K562 (cell line): ENCODE data around the gene SYNCRIP. TPM values are rescaled to one million over a fixed set of nuclear protein-coding genes. Genes with fewer than 3 reads are reported as not detected.

Experiments
- CXXC5 ChIP-seq: fragments of 250-450 bp; sonication (Bioruptor Pico); IDR thresholded peaks from 2 replicates; pipeline ENCODE4 v1.8.0; 2022; ENCODE audit warnings: inconsistent platforms, mild to moderate bottlenecking, moderate library complexity
- MCM2 ChIP-seq: fragments of 450-650 bp; IDR thresholded peaks from 2 replicates; pipeline ENCODE4 v1.6.1; 2017; ENCODE audit warnings: low read depth, mild to moderate bottlenecking
- PRMT5 ChIP-seq: sonication (generic); formaldehyde crosslinking; IDR thresholded peaks from 2 replicates; pipeline ENCODE4 v1.5.0; 2020; ENCODE audit warnings: missing genetic modification reagents
- ZNF12 ChIP-seq: sonication (generic); formaldehyde crosslinking; IDR thresholded peaks from 2 replicates; pipeline ENCODE4 v1.4.0; 2020; ENCODE audit warnings: mild to moderate bottlenecking, missing genetic modification reagents
- ZNF212 ChIP-seq: fragments of 450-650 bp; formaldehyde crosslinking; IDR thresholded peaks from 2 replicates; pipeline ENCODE4 v1.4.0; 2020; ENCODE audit warnings: mild to moderate bottlenecking
- ZNF408 ChIP-seq: fragments of 250-450 bp; sonication (Bioruptor Pico); IDR thresholded peaks from 2 replicates; pipeline ENCODE4 v1.4.0; 2020; ENCODE audit warnings: low read depth, mild to moderate bottlenecking, moderate library complexity
- ZNF764 ChIP-seq: fragments of 250-450 bp; sonication (Bioruptor Pico); IDR thresholded peaks from 2 replicates; pipeline ENCODE4 v1.4.0; 2020; ENCODE audit warnings: low read depth, mild to moderate bottlenecking, moderate library complexity
- polyA plus RNA-seq, 8 experiments: library from polyadenylated mRNA; depleted of rRNA in 4 of 8; stranded (reverse) in 5 of 8; unstranded in 3 of 8; fragments of >200 nt; fragmentation: Nextera tagmentation in 2 of 8; fragmentation: Illumina TruSeq in 1 of 8; extraction: Ambion mirVana in 2 of 8; extraction: Trizol in 1 of 8; gene quantifications; 2 replicates each; pipeline versions ENCODE4 v1.2.1 to v1.2.3, GENCODE V29; 2011 to 2014; ENCODE audit warnings: inconsistent platforms in 1 of 8, missing spikeins in 1 of 8
- total RNA-seq, 7 experiments: library from RNA; depleted of rRNA in 6 of 7; stranded (reverse); fragments of >200 nt in 6 of 7; fragmentation: Illumina TruSeq in 2 of 7; extraction: Trizol in 2 of 7; gene quantifications; 2 replicates each; pipeline versions ENCODE4 v1.2.1 to v1.2.3, GENCODE V29; 2011 to 2021; ENCODE audit warnings: low replicate concordance in 1 of 7
- TF ChIP-seq, protein P1 (sequence below): fragments of 450-650 bp; IDR thresholded peaks from 2 replicates; pipeline ENCODE4 v1.6.1; 2016; ENCODE audit warnings: mild to moderate bottlenecking, moderate library complexity
- TF ChIP-seq, protein P2 (sequence below): fragments of 250-450 bp; sonication (Bioruptor Pico); IDR thresholded peaks from 2 replicates; pipeline ENCODE4 v1.5.0; 2021; ENCODE audit warnings: mild to moderate bottlenecking, moderate library complexity
- TF ChIP-seq, protein P3 (sequence below): fragments of 250-450 bp; sonication (Bioruptor Pico); IDR thresholded peaks from 2 replicates; pipeline ENCODE4 v1.4.0; 2020; ENCODE audit warnings: mild to moderate bottlenecking

SYNCRIP gene
- total and polyA plus RNA-seq, 9 of the 15 experiments (the other 6 are each of a cell fraction or from before 2014, with no cell fraction given), result 46.5 to 295 (median 140) TPM

DNA sequence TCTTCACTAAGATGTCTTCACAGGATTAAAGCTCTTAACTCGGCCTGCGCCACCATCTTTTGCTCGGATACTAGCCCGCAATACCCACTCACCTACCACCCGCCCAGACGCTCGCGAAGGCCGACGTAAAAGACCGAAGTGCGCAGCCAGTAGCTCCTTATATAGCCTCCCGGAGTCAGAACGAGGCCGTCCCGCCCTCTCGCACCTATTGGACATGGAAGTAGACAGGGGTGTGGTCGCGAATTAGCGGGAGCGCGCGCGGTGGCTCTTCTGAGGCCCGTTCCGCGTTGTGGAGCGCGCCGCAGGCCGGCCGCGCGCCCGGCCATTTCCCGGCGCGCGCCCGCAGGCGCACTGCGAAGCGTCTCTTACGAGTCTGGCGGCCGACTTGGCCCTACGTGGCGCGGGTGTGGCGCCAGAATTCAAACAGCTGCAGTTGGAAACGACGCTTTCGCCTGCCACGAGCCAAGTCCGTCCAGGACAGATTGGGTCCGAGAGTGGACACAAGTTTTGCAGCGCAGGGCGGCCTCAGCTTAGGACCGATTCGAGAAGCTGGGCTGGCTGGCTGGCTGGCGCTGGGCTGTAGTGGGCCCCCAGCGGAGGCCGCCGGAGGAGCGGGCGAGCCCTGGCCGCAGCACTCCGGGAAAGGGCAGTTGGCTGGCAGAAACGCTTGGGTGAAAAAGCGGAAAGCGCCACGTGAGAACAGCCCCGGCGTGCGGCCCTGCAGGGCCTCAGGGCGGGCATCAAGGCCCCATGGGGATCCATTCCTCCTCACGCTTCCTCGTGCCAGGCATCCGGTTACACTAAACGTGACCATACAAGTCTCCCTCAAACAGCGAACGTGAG is 36.1 kb upstream of the SYNCRIP start (continued):
- TF ChIP-seq, protein P1, sequence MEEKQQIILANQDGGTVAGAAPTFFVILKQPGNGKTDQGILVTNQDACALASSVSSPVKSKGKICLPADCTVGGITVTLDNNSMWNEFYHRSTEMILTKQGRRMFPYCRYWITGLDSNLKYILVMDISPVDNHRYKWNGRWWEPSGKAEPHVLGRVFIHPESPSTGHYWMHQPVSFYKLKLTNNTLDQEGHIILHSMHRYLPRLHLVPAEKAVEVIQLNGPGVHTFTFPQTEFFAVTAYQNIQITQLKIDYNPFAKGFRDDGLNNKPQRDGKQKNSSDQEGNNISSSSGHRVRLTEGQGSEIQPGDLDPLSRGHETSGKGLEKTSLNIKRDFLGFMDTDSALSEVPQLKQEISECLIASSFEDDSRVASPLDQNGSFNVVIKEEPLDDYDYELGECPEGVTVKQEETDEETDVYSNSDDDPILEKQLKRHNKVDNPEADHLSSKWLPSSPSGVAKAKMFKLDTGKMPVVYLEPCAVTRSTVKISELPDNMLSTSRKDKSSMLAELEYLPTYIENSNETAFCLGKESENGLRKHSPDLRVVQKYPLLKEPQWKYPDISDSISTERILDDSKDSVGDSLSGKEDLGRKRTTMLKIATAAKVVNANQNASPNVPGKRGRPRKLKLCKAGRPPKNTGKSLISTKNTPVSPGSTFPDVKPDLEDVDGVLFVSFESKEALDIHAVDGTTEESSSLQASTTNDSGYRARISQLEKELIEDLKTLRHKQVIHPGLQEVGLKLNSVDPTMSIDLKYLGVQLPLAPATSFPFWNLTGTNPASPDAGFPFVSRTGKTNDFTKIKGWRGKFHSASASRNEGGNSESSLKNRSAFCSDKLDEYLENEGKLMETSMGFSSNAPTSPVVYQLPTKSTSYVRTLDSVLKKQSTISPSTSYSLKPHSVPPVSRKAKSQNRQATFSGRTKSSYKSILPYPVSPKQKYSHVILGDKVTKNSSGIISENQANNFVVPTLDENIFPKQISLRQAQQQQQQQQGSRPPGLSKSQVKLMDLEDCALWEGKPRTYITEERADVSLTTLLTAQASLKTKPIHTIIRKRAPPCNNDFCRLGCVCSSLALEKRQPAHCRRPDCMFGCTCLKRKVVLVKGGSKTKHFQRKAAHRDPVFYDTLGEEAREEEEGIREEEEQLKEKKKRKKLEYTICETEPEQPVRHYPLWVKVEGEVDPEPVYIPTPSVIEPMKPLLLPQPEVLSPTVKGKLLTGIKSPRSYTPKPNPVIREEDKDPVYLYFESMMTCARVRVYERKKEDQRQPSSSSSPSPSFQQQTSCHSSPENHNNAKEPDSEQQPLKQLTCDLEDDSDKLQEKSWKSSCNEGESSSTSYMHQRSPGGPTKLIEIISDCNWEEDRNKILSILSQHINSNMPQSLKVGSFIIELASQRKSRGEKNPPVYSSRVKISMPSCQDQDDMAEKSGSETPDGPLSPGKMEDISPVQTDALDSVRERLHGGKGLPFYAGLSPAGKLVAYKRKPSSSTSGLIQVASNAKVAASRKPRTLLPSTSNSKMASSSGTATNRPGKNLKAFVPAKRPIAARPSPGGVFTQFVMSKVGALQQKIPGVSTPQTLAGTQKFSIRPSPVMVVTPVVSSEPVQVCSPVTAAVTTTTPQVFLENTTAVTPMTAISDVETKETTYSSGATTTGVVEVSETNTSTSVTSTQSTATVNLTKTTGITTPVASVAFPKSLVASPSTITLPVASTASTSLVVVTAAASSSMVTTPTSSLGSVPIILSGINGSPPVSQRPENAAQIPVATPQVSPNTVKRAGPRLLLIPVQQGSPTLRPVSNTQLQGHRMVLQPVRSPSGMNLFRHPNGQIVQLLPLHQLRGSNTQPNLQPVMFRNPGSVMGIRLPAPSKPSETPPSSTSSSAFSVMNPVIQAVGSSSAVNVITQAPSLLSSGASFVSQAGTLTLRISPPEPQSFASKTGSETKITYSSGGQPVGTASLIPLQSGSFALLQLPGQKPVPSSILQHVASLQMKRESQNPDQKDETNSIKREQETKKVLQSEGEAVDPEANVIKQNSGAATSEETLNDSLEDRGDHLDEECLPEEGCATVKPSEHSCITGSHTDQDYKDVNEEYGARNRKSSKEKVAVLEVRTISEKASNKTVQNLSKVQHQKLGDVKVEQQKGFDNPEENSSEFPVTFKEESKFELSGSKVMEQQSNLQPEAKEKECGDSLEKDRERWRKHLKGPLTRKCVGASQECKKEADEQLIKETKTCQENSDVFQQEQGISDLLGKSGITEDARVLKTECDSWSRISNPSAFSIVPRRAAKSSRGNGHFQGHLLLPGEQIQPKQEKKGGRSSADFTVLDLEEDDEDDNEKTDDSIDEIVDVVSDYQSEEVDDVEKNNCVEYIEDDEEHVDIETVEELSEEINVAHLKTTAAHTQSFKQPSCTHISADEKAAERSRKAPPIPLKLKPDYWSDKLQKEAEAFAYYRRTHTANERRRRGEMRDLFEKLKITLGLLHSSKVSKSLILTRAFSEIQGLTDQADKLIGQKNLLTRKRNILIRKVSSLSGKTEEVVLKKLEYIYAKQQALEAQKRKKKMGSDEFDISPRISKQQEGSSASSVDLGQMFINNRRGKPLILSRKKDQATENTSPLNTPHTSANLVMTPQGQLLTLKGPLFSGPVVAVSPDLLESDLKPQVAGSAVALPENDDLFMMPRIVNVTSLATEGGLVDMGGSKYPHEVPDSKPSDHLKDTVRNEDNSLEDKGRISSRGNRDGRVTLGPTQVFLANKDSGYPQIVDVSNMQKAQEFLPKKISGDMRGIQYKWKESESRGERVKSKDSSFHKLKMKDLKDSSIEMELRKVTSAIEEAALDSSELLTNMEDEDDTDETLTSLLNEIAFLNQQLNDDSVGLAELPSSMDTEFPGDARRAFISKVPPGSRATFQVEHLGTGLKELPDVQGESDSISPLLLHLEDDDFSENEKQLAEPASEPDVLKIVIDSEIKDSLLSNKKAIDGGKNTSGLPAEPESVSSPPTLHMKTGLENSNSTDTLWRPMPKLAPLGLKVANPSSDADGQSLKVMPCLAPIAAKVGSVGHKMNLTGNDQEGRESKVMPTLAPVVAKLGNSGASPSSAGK, result peak; percentile 94
- TF ChIP-seq ZNF212 (CRISPR knock-in tag) (no peak), ZNF12 (CRISPR knock-in tag) (0 out of 2 replicates have a peak, but pooled peaks have one; percentile 10), MCM2 (no peak), CXXC5 (peak; percentile 90), ZNF764 (CRISPR knock-in tag) (no peak), PRMT5 (CRISPR knock-in tag) (no peak), ZNF408 (CRISPR knock-in tag) (no peak)
- TF ChIP-seq, protein P2, sequence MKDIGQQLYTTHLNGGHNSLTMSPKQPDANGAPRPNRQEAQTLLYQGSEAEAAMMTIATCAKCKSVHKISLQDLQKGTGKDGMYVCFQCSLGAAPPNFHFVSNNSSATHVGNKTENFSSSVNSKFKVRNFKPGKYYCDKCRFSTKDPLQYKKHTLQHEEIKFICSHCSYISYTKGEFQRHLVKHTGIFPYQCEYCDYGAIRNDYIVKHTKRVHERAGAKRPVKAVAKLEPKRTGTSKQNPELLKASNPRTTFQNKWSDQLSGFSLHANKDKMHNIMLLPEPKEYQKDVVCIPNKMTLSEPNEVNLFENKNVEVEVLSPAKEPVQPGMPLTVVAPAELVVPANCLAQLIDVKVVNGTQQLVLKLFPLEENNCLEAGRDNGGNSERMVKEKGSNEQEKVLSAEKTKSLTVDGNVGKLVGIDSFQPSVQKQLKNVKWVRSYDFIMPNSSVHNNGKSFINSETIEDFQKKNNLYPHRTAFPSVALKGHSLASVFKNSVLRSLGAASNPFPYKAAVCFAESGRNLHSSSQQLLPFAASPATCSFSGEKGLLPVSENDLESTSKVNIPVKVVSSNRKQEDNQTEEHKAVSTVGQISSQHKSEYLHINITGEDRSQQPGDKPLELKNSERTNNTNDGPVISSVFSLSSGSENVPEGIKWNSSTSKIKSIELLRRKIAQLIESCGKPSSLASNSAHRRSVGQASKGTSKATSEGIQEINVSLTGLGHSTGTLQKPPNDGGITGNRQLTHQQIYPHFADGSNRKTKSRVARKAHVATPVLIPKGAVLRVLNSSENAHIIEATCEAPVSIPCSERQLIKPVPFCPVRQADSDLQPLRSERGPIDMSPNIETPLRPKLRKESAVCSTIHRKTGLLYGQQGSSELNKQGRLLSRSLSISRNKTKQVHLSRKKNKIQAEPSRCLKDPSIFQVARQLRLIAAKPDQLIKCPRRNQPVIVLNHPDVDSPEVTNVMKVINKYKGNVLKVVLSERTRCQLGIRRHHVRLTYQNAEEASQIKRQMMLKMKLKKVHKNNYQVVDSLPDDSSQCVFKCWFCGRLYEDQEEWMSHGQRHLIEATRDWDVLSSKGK (CRISPR knock-in tag), result no peak
- TF ChIP-seq, protein P3, sequence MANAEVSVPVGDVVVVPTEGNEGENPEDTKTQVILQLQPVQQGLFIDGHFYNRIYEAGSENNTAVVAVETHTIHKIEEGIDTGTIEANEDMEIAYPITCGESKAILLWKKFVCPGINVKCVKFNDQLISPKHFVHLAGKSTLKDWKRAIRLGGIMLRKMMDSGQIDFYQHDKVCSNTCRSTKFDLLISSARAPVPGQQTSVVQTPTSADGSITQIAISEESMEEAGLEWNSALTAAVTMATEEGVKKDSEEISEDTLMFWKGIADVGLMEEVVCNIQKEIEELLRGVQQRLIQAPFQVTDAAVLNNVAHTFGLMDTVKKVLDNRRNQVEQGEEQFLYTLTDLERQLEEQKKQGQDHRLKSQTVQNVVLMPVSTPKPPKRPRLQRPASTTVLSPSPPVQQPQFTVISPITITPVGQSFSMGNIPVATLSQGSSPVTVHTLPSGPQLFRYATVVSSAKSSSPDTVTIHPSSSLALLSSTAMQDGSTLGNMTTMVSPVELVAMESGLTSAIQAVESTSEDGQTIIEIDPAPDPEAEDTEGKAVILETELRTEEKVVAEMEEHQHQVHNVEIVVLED (CRISPR knock-in tag), result peak; percentile 89
